HCT116 (cell line): ENCODE measurements around the gene NMNAT3. TPM values are rescaled to one million over a fixed set of nuclear protein-coding genes. Genes with fewer than 3 reads are reported as not detected.

Experiments used
- ATAC-seq: fragments of 200-7000 bp; cut with Tn5 transposase; 2 replicates; pipeline ENCODE4 v1.9.1; 2020; ENCODE audit warnings: mild to moderate bottlenecking, moderate library complexity
- BruUV-seq: library from RNA; stranded (reverse); fragments of 400-500 nt; replicated peaks from 2 replicates; lab custom pipeline; 2021; lab: Mats Ljungman, UMichigan
- CTCF ChIA-PET: fragments of 300-600 bp; sonication (Branson Sonifier 250); formaldehyde crosslinking; loops from one replicate; lab custom pipeline; 2021; ENCODE audit warnings: antibody characterized with exemption; lab: Charles Lee
- POLR2A ChIA-PET: fragments of 300-600, 350-600 bp; sonication (Branson Sonifier 250); formaldehyde crosslinking; loops from one replicate; lab custom pipeline; 2021; ENCODE audit warnings: antibody characterized with exemption; lab: Charles Lee
- RAD21 ChIA-PET, 2 experiments: fragments of 300-600 bp; sonication (Branson Sonifier 250); formaldehyde crosslinking; loops; one replicate each; lab custom pipeline; 2023; ENCODE audit warnings: low total read pairs in 2 of 2; ENCODE audit not compliant: uncharacterized antibody in 2 of 2, unreplicated experiment in 2 of 2, low non-redundant PET in 1 of 2; lab: Charles Lee
- DNase-seq: peaks from one replicate; pipeline ENCODE4 v3.0.0-alpha.2; 2010; ENCODE audit warnings: low read depth, low spot score
- H2AFZ ChIP-seq: fragments of 200-600 bp; shearing (Covaris generic), sonication (generic); 2 replicates; pipeline ENCODE4 v1.6.1; 2017; ENCODE audit warnings: low read depth, mixed run types, mixed read lengths, antibody characterized with exemption, low read length; ENCODE audit not compliant: poor library complexity, severe bottlenecking
- H3K27ac ChIP-seq: 2 replicates; pipeline ENCODE4 v1.5.1; 2012; ENCODE audit warnings: low read depth, low read length
- H3K27me3 ChIP-seq: fragments of 200-600 bp; sonication (generic); 2 replicates; pipeline ENCODE4 v1.6.1; 2016; ENCODE audit warnings: mixed run types, low read length, mixed read lengths; ENCODE audit not compliant: insufficient read depth
- H3K36me3 ChIP-seq, 2 experiments: fragments of 200-500 bp in 1 of 2; fragments of 200-600 bp in 1 of 2; sonication (Bioruptor generic) in 1 of 2; sonication (generic) in 1 of 2; 2 replicates each; pipeline versions ENCODE4 v1.5.1 to v1.6.1; 2014 to 2016; ENCODE audit warnings: low read length in 2 of 2, inconsistent platforms in 1 of 2, mixed read lengths in 1 of 2, mixed run types in 1 of 2; ENCODE audit not compliant: insufficient read depth in 2 of 2, control insufficient read depth in 1 of 2
- H3K4me1 ChIP-seq, 2 experiments: fragments of 200-600 bp in 1 of 2; sonication (generic) in 1 of 2; 2 replicates each; pipeline versions ENCODE4 v1.5.1 to v1.6.1; 2012 to 2017; ENCODE audit warnings: low read length in 2 of 2, inconsistent platforms in 1 of 2, mild to moderate bottlenecking in 1 of 2, mixed read lengths in 1 of 2, mixed run types in 1 of 2, moderate library complexity in 1 of 2; ENCODE audit not compliant: insufficient read depth in 2 of 2, control insufficient read depth in 1 of 2
- H3K4me2 ChIP-seq: fragments of 200-600 bp; sonication (generic); 2 replicates; pipeline ENCODE4 v1.6.1; 2017; ENCODE audit warnings: mixed run types, low read length, mixed read lengths
- H3K4me3 ChIP-seq, 2 experiments: fragments of 200-600 bp in 1 of 2; sonication (generic) in 1 of 2; replicated peaks in 1 of 2; 2 replicates each; pipeline ENCODE4 v1.5.1; 2011 to 2016; ENCODE audit warnings: low read length in 2 of 2, control low read depth in 1 of 2, low read depth in 1 of 2, mild to moderate bottlenecking in 1 of 2, mixed read lengths in 1 of 2, mixed run types in 1 of 2
- H3K79me2 ChIP-seq: fragments of 200-600 bp; sonication (generic); 2 replicates; pipeline ENCODE4 v1.6.1; 2017; ENCODE audit warnings: mild to moderate bottlenecking, mixed run types, low read length, moderate library complexity, mixed read lengths; ENCODE audit not compliant: insufficient read depth
- H3K9ac ChIP-seq: fragments of 200-600 bp; sonication (generic); 2 replicates; pipeline ENCODE4 v1.6.1; 2016; ENCODE audit warnings: low read length, mixed read lengths
- H3K9me2 ChIP-seq: fragments of 200-600 bp; sonication (generic), shearing (Covaris generic); 2 replicates; pipeline ENCODE4 v1.6.1; 2017; ENCODE audit warnings: mixed run types, mild to moderate bottlenecking, moderate library complexity; ENCODE audit not compliant: insufficient read depth
- H3K9me3 ChIP-seq, 2 experiments: fragments of 200-500 bp in 1 of 2; fragments of 200-600 bp in 1 of 2; sonication (Bioruptor generic) in 1 of 2; sonication (generic) in 1 of 2; 2 replicates each; pipeline ENCODE4 v1.6.1; 2014 to 2017; ENCODE audit warnings: low read length in 2 of 2, mixed read lengths in 2 of 2, inconsistent platforms in 1 of 2, low read depth in 1 of 2, mild to moderate bottlenecking in 1 of 2, mixed run types in 1 of 2, moderate library complexity in 1 of 2; ENCODE audit not compliant: control insufficient read depth in 1 of 2, insufficient read depth in 1 of 2
- H4K20me1 ChIP-seq: fragments of 200-600 bp; sonication (generic), shearing (Covaris generic); 2 replicates; pipeline ENCODE4 v1.6.1; 2017; ENCODE audit warnings: mixed run types, mild to moderate bottlenecking, moderate library complexity; ENCODE audit not compliant: insufficient read depth
- ATF3 ChIP-seq: IDR thresholded peaks from 2 replicates; pipeline ENCODE4 v1.6.1; 2012
- CBX3 ChIP-seq: IDR thresholded peaks from 2 replicates; pipeline ENCODE4 v1.6.1; 2012; ENCODE audit warnings: low read depth
- CEBPB ChIP-seq: IDR thresholded peaks from 2 replicates; pipeline ENCODE4 v1.6.1; 2012; ENCODE audit warnings: low read depth
- CTCF ChIP-seq, 3 experiments: fragments of 200-600 bp in 1 of 3; sonication (generic) in 1 of 3; IDR thresholded peaks in 2 of 3; conservative IDR thresholded peaks in 1 of 3; 2 replicates each; pipeline ENCODE4 v1.5.1; 2012 to 2017; ENCODE audit warnings: low read depth in 2 of 3, low read length in 2 of 3, antibody characterized with exemption in 1 of 3, borderline replicate concordance in 1 of 3, control low read depth in 1 of 3, mild to moderate bottlenecking in 1 of 3, mixed read lengths in 1 of 3, mixed run types in 1 of 3, moderate library complexity in 1 of 3; ENCODE audit not compliant: insufficient read depth in 1 of 3
- EGR1 ChIP-seq: IDR thresholded peaks from 2 replicates; pipeline ENCODE4 v1.6.1; 2012; ENCODE audit warnings: low read depth
- ELF1 ChIP-seq: IDR thresholded peaks from 2 replicates; pipeline ENCODE4 v1.6.1; 2012; ENCODE audit warnings: low read depth, borderline replicate concordance
- EZH2 ChIP-seq: fragments of 200-600 bp; sonication (generic); IDR thresholded peaks from 2 replicates; pipeline ENCODE4 v1.6.1; 2017; ENCODE audit warnings: antibody characterized with exemption, mixed run types
- EZH2phosphoT487 ChIP-seq: fragments of 200-600 bp; IDR thresholded peaks from 2 replicates; pipeline ENCODE4 v1.6.1; 2018; ENCODE audit warnings: antibody characterized with exemption, borderline replicate concordance
- FOSL1 ChIP-seq: IDR thresholded peaks from 2 replicates; pipeline ENCODE4 v1.6.1; 2012; ENCODE audit warnings: low read depth
- POLR2A ChIP-seq: IDR thresholded peaks from 2 replicates; pipeline ENCODE4 v1.7.0; 2011; ENCODE audit warnings: borderline replicate concordance; ENCODE audit not compliant: insufficient read depth, insufficient read length; ENCODE audit errors: extremely low read depth
- POLR2AphosphoS5 ChIP-seq: IDR thresholded peaks from 2 replicates; pipeline ENCODE4 v1.6.1; 2011; ENCODE audit warnings: mild to moderate bottlenecking, low read depth, low read length, moderate library complexity
- SP1 ChIP-seq: IDR thresholded peaks from 2 replicates; pipeline ENCODE4 v1.6.1; 2012; ENCODE audit warnings: low read depth
- SRF ChIP-seq: IDR thresholded peaks from 2 replicates; pipeline ENCODE4 v1.6.1; 2012; ENCODE audit warnings: low read depth
- YY1 ChIP-seq: IDR thresholded peaks from 2 replicates; pipeline ENCODE4 v1.6.1; 2011; ENCODE audit warnings: low read length, low read depth, moderate library complexity, mild to moderate bottlenecking; ENCODE audit not compliant: insufficient replicate concordance; ENCODE audit errors: extremely low read depth
- ZFX ChIP-seq: fragments of 450-650 bp; IDR thresholded peaks from 2 replicates; pipeline ENCODE4 v1.6.1; 2017
- ZNF274 ChIP-seq: fragments of 200-500 bp; sonication (Bioruptor generic); IDR thresholded peaks from 2 replicates; pipeline ENCODE4 v1.6.1; 2014; ENCODE audit warnings: mild to moderate bottlenecking, low read depth, low read length, inconsistent platforms
- intact Hi-C: fragments of 100-400 bp; cut with micrococcal nuclease; formaldehyde crosslinking; loops from 2 replicates; pipeline ENCODE4 v1.10.0; 2022
- total RNA-seq: library from RNA; stranded (reverse); gene quantifications from one replicate; pipeline ENCODE4 v1.2.1, GENCODE V29; 2021; ENCODE audit not compliant: unreplicated experiment

Gene NMNAT3
- total RNA-seq, 1 experiment from 2014 or later: 5.7 TPM

GRCh38 chr3:139578783-139579182 is 99.0 kb downstream of the NMNAT3 start:
- no TSS peak for BruUV-seq
- CTCF ChIA-PET: no interaction called here

More at GRCh38 chr3:139578783-139579182, 99.0 kb downstream of the NMNAT3 start:
- H3K27me3 ChIP-seq: no peaks in the 10 kb centered on the region
- no peaks in the 10 kb centered on the region for H3K9me2 ChIP-seq
- H3K9ac ChIP-seq: no peak overlapping the region
- H3K4me3 ChIP-seq: no peak overlapping the region
- no peaks in the 10 kb centered on the region for H3K9me3 ChIP-seq
- ATAC-seq: no peak
- no peak for DNase-seq
- RAD21 ChIA-PET: no interaction called here
- no peak overlapping the region for H3K27ac ChIP-seq
- POLR2A ChIA-PET: no interaction called here
- no peak overlapping the region for H2AFZ ChIP-seq
- no peak for TF ChIP-seq ZNF274
- no peak for TF ChIP-seq SRF
- no peak for TF ChIP-seq SP1
- TF ChIP-seq EGR1: no peak
- TF ChIP-seq YY1: no peak
- TF ChIP-seq POLR2A: no peak
- TF ChIP-seq ZFX: no peak
- no peak for TF ChIP-seq FOSL1
- TF ChIP-seq CBX3: no peak
- TF ChIP-seq EZH2phosphoT487: no peak
- TF ChIP-seq ELF1: no peak
- no peak for TF ChIP-seq EZH2
- TF ChIP-seq CTCF (IDR thresholded peaks at IDR 0.05 in 2 of 3, conservative IDR thresholded peaks at IDR 0.05 in 1 of 3; ENCODE audit: borderline replicate concordance in 1 of 3, insufficient read depth in 1 of 3, low read depth in 2 of 3, low read length in 2 of 3): no peak
- TF ChIP-seq POLR2AphosphoS5: no peak
- TF ChIP-seq ATF3: no peak
- no peak for TF ChIP-seq CEBPB
- no peaks in the 10 kb centered on the region for H3K79me2 ChIP-seq
- no peaks in the 10 kb centered on the region for H3K4me1 ChIP-seq
- intact Hi-C loops: loop anchor here (10.0 kb wide), 1 partner anchor 356 kb away; the partner anchor contains the start of gene CLSTN2
- H3K4me2 ChIP-seq: no peak overlapping the region
- no peaks in the 10 kb centered on the region; the same call in 1 of the 2 replicates for H4K20me1 ChIP-seq
- H3K36me3 ChIP-seq: no peaks in the 10 kb centered on the region
